ENCODE measurements around the gene ITIH3.
"Not testable (repeated sequence)": the region's sequence is repeated elsewhere in the genome, so short reads cannot be mapped to it uniquely, and the experiment has no call there.

Gene ITIH3

DNA sequence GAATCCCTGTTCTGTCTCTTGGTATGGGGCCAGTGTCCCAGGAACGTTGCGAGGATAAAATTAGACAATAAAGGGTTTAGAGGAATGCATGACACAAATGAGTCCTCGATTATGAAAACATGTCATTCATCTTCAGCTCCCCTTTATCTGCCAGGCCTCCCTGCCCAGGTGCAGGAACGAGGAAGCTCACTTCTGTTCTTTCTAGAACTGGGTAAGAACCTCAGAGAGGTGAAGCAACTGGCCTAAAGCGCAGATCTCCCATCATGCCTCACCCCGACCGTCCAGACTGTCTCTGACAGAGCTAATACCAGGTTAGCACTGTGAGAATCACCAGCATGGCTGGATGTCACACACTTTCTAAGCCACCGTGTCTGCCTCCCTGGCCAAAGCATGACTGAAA is 18.7 kb upstream of the ITIH3 start:
- TF ChIP-seq, protein P1, sequence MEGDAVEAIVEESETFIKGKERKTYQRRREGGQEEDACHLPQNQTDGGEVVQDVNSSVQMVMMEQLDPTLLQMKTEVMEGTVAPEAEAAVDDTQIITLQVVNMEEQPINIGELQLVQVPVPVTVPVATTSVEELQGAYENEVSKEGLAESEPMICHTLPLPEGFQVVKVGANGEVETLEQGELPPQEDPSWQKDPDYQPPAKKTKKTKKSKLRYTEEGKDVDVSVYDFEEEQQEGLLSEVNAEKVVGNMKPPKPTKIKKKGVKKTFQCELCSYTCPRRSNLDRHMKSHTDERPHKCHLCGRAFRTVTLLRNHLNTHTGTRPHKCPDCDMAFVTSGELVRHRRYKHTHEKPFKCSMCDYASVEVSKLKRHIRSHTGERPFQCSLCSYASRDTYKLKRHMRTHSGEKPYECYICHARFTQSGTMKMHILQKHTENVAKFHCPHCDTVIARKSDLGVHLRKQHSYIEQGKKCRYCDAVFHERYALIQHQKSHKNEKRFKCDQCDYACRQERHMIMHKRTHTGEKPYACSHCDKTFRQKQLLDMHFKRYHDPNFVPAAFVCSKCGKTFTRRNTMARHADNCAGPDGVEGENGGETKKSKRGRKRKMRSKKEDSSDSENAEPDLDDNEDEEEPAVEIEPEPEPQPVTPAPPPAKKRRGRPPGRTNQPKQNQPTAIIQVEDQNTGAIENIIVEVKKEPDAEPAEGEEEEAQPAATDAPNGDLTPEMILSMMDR (IDR thresholded peaks at IDR 0.05; ENCODE audit: low read depth, low read length), result no peak
- no peak overlapping the region for H3K4me3 ChIP-seq (replicated peaks in 1 of 2; ENCODE audit: low read depth in 2 of 2, low read length in 2 of 2)
- no peak for DNase-seq (ENCODE audit: low read depth in 2 of 2)

DNA sequence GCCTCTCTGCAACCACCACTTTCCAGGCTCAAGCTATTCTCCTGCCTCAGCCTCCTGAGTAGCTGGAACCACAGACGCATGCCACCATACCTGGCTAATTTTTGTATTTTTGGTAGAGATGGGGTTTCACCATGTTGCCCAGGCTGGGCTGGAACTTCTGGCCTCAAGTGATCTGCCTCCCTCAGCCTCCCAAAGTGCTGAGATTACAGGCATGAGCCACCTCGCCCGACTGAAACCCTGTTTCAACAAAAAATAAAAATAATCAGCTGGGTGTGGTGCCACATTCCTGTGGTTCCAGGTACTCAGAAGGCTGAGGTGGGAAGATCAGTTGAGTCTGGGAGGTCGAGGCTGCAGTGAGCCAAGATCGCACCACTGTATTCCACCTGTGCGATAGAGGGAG is 18.1 kb upstream of the ITIH3 start:
- DNase-seq (ENCODE audit: low read depth in 2 of 2); H3K4me3 ChIP-seq (replicated peaks in 1 of 2; ENCODE audit: low read depth in 2 of 2, low read length in 2 of 2): not testable (repeated sequence)

- no peak within 1 kb of the TSS for H3K4me3 ChIP-seq (replicated peaks in 1 of 2; ENCODE audit: low read depth in 2 of 2, low read length in 2 of 2)
- no peak for DNase-seq (ENCODE audit: low read depth in 2 of 2)
- TF ChIP-seq, protein P1 (IDR thresholded peaks at IDR 0.05; ENCODE audit: low read depth, low read length), result no peak
These were observed 17.3 kb upstream of the ITIH3 start, which contains the start of gene ITIH1 for GRCh38 chr3:52777127-52777958. Gene ITIH1 (plus strand): TSS chr3:52777599. CDS start chr3:52777616, 17 bp downstream.

DNA sequence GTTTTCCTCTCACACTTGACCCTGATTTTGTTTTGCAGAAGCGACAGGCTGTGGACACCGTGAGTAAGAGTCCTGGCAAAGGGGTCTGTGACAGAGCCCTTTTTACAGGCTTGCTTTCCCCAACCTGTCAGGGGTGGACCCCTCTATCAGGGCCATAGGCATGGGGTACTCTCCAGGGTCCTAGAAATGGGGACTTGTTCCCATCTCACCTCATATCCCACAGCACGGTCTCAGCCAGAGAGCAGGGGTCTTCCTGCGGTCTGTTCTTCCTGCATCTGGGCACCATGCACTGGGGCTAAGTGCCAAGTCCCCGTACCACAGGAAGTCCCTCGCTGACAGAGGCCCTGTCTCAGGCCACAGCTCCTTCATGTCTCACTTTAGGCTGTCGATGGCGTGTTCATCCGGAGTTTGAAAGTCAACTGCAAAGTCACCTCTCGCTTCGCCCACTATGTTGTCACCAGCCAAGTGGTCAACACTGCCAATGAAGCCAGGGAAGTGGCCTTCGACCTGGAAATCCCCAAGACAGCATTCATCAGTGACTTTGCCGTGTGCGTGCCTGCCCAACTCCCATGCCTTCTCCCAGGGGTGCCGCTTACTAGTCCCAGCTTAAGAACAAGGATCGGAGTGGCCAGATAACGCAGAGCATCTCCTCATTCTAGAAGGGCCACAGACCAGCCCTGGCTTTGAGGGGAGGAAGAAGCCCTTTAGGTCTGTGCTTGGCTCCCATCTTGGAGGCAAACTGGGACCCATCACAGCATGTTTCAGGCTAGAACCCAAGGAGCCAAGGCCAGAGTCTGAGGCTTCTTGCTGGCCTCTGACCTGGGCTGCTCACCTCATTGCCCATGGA is 16.4 kb upstream of the ITIH3 start:
- no peak for DNase-seq (ENCODE audit: low read depth in 2 of 2)
- H3K4me3 ChIP-seq (replicated peaks in 1 of 2; ENCODE audit: low read depth in 2 of 2, low read length in 2 of 2), result no peak overlapping the region
- TF ChIP-seq, protein P1 (IDR thresholded peaks at IDR 0.05; ENCODE audit: low read depth, low read length), result no peak

- no peak overlapping the region for H3K4me3 ChIP-seq (replicated peaks in 1 of 2; ENCODE audit: low read depth in 2 of 2, low read length in 2 of 2)
- TF ChIP-seq, protein P1 (IDR thresholded peaks at IDR 0.05; ENCODE audit: low read depth, low read length), result no peak
These were observed 15.4 kb upstream of the ITIH3 start for GRCh38 chr3:52779011-52779836.

DNA sequence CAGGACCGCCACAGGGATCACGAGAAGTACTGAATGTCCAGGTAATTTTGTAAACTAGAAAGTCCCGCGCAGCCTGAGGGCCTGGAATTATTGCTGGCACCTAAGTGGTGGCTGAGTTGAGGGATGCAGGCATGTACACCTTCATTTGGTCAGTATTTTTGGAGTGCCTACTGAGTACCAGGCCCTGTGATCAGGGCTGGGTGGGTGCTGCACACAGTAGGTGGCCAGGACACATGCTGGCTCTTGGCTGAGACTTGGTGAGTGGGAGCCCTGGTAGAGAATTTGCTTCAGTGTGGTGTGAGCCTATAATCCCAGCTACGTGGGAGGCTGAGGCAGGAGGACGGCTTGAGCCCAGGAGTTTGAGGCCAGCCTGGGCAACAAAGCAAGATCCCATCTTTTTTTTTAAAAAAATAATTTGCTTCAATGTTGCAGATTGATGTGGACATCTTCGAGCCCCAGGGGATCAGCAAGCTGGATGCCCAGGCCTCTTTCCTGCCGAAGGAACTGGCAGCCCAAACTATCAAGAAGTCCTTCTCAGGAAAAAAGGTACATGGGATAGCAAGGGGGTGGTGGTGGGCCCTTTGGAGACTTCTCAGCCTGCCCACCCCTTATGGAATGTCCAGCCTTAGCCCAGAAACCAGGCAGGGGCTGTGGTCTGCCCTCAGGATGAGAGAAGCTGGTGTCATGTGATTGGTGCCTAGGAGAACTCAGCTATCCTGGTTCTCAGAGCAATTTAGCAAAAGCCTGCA is 14.6 kb upstream of the ITIH3 start:
- TF ChIP-seq, protein P1 (IDR thresholded peaks at IDR 0.05; ENCODE audit: low read depth, low read length), result no peak
- H3K4me3 ChIP-seq (replicated peaks in 1 of 2; ENCODE audit: low read depth in 2 of 2, low read length in 2 of 2), result no peak overlapping the region
- no peak for DNase-seq (ENCODE audit: low read depth in 2 of 2)

More at GRCh38 chr3:52779011-52779836, 15.4 kb upstream of the ITIH3 start:
- no peak for DNase-seq (ENCODE audit: low read depth in 2 of 2)
